Stimulated activated CD4-positive, alpha-beta T cell treated with anti-CD3 and anti-CD28 coated beads, Interleukin-4, amount 100 ng/mL, for 24 hours (primary cell): ENCODE results near the gene METTL5.

Experiments used
- DNase-seq: peaks from one replicate; pipeline ENCODE4 v3.0.0-alpha.2; 2020

METTL5 gene

GRCh38 chr2:169778446-169778845 is 46.3 kb downstream of the METTL5 start:
- DNase-seq = no peak

- no peak for DNase-seq
Measured at GRCh38 chr2:169776252-169776761, 48.4 kb downstream of the METTL5 start.

GRCh38 chr2:169775765-169776164 is 48.9 kb downstream of the METTL5 start:
- DNase-seq = no peak

DNA sequence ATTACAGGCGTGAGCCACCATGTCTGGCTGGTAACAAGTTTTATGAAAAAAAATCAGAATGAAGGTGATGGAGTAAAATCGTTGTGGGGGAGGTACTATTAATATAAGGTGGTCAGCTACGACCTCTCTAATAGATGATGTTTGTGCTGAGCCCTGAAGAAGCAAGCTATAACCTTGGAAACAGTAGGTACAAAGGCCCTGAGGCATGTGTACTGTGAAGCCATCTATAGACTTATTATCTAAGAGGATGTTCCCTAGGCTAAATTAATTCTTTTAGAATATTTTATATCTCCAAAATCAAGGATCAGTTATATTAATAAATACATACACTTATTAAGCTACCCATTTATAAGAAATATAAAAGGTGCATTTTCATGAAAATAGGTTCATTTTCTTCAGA is 49.4 kb downstream of the METTL5 start:
- no peak for DNase-seq

GRCh38 chr2:169772651-169773050 is 52.1 kb downstream of the METTL5 start:
- no peak for DNase-seq

DNA sequence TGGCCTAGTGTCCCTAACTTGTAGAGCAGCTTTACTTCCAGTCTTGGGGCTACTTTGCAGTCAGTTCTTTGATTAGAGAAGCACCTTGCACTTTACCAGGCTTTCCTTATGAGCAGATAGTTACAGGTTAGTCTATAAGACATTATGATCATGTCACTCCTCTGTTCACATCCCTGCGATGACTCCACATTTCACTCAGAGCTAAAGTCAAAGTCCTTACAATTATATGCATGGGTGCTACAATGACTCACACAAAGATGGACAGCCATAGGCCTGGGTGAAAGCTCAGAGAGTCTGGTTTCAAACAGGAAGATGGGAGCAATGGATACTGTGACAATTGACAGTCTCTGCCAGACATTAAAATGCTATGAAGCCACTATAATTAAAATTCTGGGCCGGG is 53.1 kb downstream of the METTL5 start:
- DNase-seq = no peak

GRCh38 chr2:169771021-169771420 is 53.7 kb downstream of the METTL5 start:
- no peak for DNase-seq

DNA sequence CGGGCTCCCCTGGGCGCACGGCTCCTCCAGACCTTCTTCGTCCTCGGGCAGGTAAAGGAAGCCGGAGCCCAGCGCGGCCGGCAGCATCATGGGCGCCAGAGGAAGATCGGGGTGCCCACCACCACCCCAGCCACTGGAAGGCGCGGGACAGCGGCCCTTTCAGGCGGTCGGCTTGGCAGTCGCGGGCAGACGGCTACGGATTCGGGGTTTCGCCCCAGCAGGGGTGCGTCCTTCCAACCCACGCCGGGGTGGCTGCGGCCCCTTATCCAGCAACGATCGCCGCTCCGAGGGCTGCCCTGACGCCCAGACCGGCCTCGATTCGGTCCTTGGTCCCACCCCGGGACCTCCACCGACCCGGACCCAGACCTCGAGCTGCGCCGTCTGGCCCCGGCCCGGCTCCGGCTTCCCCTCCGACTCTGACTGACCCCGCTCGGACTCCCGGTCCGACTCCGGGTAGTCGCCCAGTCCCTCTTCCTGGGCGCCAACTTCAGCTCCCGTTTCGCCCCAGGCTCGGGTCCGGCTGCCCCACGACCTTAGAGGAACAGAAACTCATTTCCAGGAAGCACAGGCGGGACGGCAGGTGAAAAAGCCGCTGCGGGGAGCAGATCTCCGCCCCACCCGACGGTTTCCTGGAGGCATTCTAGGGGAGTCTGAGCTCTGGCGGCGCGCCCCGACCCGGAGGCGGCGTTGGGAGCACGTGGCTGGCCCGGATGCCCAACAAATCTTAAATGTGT is 56.3 kb downstream of the METTL5 start:
- peak; percentile 11 for DNase-seq

- peak; percentile 63 for DNase-seq
Measured at GRCh38 chr2:169767243-169767888, 57.3 kb downstream of the METTL5 start.

- DNase-seq = no peak
Measured at GRCh38 chr2:169765523-169765922, 59.2 kb downstream of the METTL5 start.

DNA sequence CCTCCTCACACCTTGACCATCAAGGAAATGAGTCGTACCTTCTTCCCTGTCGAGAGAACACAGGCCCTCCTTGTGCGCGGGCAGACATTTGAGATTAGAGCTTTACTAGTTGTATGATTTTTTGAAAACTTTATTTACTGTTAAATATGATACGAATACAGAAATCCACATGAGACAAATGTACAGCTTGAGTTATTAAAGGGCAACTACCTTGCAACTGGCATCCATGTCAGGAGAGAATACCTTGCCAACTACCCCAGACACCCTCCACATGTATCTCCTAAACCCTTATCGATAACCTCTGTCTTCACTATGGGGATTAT is 62.8 kb downstream of the METTL5 start:
- DNase-seq = no peak
